OCI-LY3 (cell line): Measurements from ENCODE around the gene KDM1A.

Experiments used
- H2AFZ ChIP-seq: fragments of 200-600, 300-600 bp; shearing (Covaris generic); 2 replicates; pipeline ENCODE4 v1.6.0; 2014; ENCODE audit warnings: antibody characterized with exemption, low read depth, low read length
- H3K27ac ChIP-seq: fragments of 200-600, 300-600 bp; sonication (generic); 2 replicates; pipeline ENCODE4 v1.5.1; 2014; ENCODE audit warnings: mild to moderate bottlenecking, low read length, moderate library complexity, mixed read lengths
- H3K27me3 ChIP-seq: fragments of 200-600, 300-600 bp; sonication (generic); 2 replicates; pipeline ENCODE4 v1.6.1; 2014; ENCODE audit warnings: low read depth, low read length, mixed read lengths
- H3K36me3 ChIP-seq: fragments of 200-600, 300-600 bp; sonication (generic); replicated peaks from 2 replicates; pipeline ENCODE3; 2014; ENCODE audit warnings: low read depth, low read length, mixed read lengths
- H3K4me1 ChIP-seq: fragments of 300-600, 200-600 bp; sonication (generic); 2 replicates; pipeline ENCODE4 v1.6.1; 2014; ENCODE audit warnings: low read length, mixed read lengths
- H3K4me2 ChIP-seq: fragments of 200-600, 300-600 bp; sonication (generic); 2 replicates; pipeline ENCODE4 v1.6.1; 2014; ENCODE audit warnings: low read length, mixed read lengths
- H3K4me3 ChIP-seq: fragments of 300-600, 200-600 bp; sonication (generic); 2 replicates; pipeline ENCODE4 v1.5.1; 2014; ENCODE audit warnings: antibody characterized with exemption, mild to moderate bottlenecking, low read length, moderate library complexity
- H3K79me2 ChIP-seq: fragments of 300-600, 200-600 bp; shearing (Covaris generic); 2 replicates; pipeline ENCODE4 v1.6.1; 2014; ENCODE audit warnings: mild to moderate bottlenecking, low read length, mixed read lengths
- H3K9ac ChIP-seq: fragments of 300-600, 200-600 bp; shearing (Covaris generic); 2 replicates; pipeline ENCODE4 v1.6.0; 2014; ENCODE audit warnings: mild to moderate bottlenecking, low read length, moderate library complexity
- H3K9me3 ChIP-seq: fragments of 200-600, 300-600 bp; shearing (Covaris generic); 2 replicates; pipeline ENCODE4 v1.6.1; 2014; ENCODE audit warnings: low read length, mixed read lengths; ENCODE audit not compliant: insufficient read depth
- H4K20me1 ChIP-seq: fragments of 200-600, 300-600 bp; sonication (generic); 2 replicates; pipeline ENCODE4 v1.6.1; 2016; ENCODE audit warnings: low read length, mixed read lengths; ENCODE audit not compliant: insufficient read depth
- EZH2phosphoT487 ChIP-seq: fragments of 200-600 bp; shearing (Covaris generic); IDR thresholded peaks from 2 replicates; pipeline ENCODE4 v1.6.1; 2018; ENCODE audit warnings: antibody characterized with exemption, mixed run types, low read depth
- TF ChIP-seq, protein P1 (sequence below): fragments of 200-600, 300-600 bp; sonication (generic); IDR thresholded peaks from 2 replicates; pipeline ENCODE4 v1.5.1; 2014; ENCODE audit warnings: antibody characterized with exemption, low read length, low read depth

KDM1A gene

DNA sequence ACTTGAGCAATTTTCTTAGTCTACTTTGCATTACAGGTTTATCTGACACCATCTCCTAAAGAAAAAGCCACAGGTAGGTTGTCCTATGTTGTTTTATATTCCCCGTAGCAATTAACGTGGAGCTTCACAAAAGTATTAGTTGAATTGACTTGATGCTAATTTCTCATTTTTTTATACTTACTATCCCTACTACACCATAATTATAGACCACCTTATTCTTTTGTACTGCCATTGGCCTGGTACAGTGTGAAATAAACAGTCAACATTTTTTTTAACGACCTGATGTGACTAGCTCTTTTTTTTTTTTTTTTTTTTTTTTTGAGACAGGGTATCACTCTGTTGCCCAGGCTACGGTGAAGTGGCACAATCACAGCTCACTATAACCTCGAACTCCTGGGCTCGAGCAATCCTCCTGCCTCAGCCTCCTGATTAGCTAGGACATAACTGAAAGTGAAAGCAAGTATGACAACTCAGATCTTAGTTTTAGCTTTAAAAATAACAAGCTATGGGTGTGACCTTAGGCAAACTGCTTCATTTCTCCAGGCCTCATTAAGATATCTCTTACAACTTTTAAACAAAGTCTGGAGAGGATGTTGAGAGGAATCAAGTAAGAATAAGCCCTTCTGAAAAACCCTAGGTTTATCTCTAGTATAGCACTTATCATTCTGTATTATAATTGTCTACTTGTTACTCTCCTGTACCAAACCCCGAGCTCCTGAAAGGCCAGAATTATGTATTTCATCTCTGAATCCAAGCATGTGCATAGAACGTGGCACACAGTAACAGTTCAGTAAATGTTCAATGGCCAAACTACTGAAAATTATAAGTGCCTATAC lies 99.9 kb downstream of the KDM1A start:
- Histone ChIP-seq H3K79me2 (peaks cover 4% of the 10 kb centered on the region; the same call in 1 of the 2 replicates), H2AFZ (no peak overlapping the region), H4K20me1 (peaks cover 3% of the 10 kb centered on the region; the same call in 1 of the 2 replicates), H3K36me3 (no peaks in the 10 kb centered on the region), H3K9me3 (no peaks in the 10 kb centered on the region), H3K27me3 (no peaks in the 10 kb centered on the region), H3K4me1 (peaks cover 10% of the 10 kb centered on the region), H3K27ac (no peak overlapping the region), H3K9ac (no peak overlapping the region), H3K4me2 (no peak overlapping the region), H3K4me3 (no peak overlapping the region)
- TF ChIP-seq, protein P1, sequence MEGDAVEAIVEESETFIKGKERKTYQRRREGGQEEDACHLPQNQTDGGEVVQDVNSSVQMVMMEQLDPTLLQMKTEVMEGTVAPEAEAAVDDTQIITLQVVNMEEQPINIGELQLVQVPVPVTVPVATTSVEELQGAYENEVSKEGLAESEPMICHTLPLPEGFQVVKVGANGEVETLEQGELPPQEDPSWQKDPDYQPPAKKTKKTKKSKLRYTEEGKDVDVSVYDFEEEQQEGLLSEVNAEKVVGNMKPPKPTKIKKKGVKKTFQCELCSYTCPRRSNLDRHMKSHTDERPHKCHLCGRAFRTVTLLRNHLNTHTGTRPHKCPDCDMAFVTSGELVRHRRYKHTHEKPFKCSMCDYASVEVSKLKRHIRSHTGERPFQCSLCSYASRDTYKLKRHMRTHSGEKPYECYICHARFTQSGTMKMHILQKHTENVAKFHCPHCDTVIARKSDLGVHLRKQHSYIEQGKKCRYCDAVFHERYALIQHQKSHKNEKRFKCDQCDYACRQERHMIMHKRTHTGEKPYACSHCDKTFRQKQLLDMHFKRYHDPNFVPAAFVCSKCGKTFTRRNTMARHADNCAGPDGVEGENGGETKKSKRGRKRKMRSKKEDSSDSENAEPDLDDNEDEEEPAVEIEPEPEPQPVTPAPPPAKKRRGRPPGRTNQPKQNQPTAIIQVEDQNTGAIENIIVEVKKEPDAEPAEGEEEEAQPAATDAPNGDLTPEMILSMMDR, result no peak
- no peak for TF ChIP-seq EZH2phosphoT487

DNA sequence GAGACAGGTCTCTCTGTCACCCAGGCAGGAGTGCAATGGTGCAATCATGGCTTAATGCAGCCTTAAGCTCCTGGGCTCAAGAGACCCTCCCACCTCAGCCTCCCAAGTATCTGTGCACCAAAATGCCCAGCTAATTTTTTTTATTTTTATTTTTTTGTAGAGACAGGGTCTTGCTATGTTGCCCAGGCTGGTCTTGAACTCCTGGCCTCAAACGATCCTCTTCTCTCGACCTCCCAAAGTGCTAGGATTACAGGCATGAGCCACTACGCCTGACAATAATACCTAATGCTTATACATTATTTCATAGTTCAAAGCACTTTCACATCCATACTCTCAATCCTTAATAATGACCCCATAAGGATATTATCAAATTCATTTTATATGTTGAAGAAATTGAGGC lies 101.1 kb downstream of the KDM1A start:
- H3K9me3 ChIP-seq, result no peaks in the 10 kb centered on the region
- TF ChIP-seq, protein P1, result no peak
- TF ChIP-seq EZH2phosphoT487, result no peak
- no peak overlapping the region for H3K27ac ChIP-seq
- no peaks in the 10 kb centered on the region for H4K20me1 ChIP-seq
- H3K79me2 ChIP-seq, result peaks cover 4% of the 10 kb centered on the region; the same call in 1 of the 2 replicates
- peaks cover 14% of the 10 kb centered on the region for H3K4me1 ChIP-seq
- no peak overlapping the region for H3K4me3 ChIP-seq
- no peaks in the 10 kb centered on the region for H3K36me3 ChIP-seq
- no peaks in the 10 kb centered on the region for H3K27me3 ChIP-seq
- no peak overlapping the region for H3K9ac ChIP-seq
- H3K4me2 ChIP-seq, result no peak overlapping the region
- H2AFZ ChIP-seq, result no peak overlapping the region

DNA sequence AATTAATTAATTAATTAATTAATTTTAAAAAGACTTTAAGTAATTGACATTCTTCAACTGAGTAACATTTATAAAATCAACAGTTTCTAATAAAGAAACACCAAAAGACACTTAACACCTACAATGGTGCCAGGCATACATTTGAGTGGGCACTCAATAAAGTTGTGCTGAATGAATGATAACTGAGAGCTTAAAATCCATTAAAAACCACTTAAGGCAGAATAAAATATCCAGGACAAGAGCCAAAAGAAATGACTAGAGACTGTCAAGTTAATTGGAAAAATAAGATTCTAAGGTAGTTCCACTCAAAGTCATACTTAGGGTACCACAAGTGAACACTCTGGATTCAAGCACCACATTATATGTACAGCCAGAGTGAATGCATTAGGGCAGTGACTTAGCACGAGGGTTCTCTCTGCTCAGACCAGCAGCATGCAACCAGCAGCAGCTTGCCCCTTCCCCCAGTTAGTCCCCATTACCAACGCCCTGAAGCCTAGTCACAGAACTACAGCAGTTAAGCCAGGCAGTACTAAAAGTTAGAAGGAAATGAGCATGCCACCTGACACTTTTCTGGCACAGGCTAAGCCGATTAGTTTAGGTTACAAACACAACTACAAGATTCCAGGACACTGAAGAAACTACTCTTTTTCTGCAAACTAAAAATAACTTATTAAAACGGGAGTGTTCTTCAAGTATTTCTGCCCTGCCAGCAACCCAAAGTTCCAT lies 102.9 kb downstream of the KDM1A start:
- Histone ChIP-seq H3K9ac (no peak overlapping the region), H3K4me3 (no peak overlapping the region), H3K27ac (no peak overlapping the region), H3K9me3 (no peaks in the 10 kb centered on the region), H4K20me1 (no peaks in the 10 kb centered on the region), H2AFZ (no peak overlapping the region), H3K27me3 (no peaks in the 10 kb centered on the region), H3K4me1 (peaks cover 13% of the 10 kb centered on the region), H3K79me2 (peaks cover 4% of the 10 kb centered on the region; the same call in 1 of the 2 replicates), H3K36me3 (no peaks in the 10 kb centered on the region), H3K4me2 (no peak overlapping the region)
- TF ChIP-seq, protein P1, result no peak
- TF ChIP-seq EZH2phosphoT487, result no peak

DNA sequence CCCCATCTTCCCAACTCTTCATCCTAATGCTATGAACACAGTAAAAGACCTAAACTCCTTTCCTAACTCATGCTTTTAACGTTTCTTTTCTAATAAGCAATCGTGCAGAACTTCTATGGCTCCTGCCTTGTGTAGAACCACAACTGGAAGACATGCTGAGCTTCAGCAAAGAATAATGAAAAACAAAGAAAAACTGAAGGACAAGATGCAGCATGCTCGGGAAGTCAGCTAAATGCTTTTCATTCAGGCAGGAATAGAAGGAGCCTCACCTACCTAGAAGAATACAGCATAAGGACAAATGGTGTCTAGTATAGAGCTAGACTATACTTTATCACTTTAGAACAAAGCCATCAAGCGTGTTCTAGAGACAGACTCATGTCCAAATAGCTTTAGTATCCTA lies 103.5 kb downstream of the KDM1A start:
- no peaks in the 10 kb centered on the region for H3K9me3 ChIP-seq
- no peaks in the 10 kb centered on the region for H3K36me3 ChIP-seq
- H3K27ac ChIP-seq, result no peak overlapping the region
- no peak overlapping the region for H3K4me2 ChIP-seq
- H3K79me2 ChIP-seq, result peaks cover 4% of the 10 kb centered on the region; the same call in 1 of the 2 replicates
- no peaks in the 10 kb centered on the region for H4K20me1 ChIP-seq
- no peaks in the 10 kb centered on the region for H3K27me3 ChIP-seq
- H2AFZ ChIP-seq, result no peak overlapping the region
- H3K9ac ChIP-seq, result no peak overlapping the region
- no peak overlapping the region for H3K4me3 ChIP-seq
- TF ChIP-seq, protein P1, result no peak
- TF ChIP-seq EZH2phosphoT487, result no peak
- H3K4me1 ChIP-seq, result peaks cover 13% of the 10 kb centered on the region
